Measurements from ENCODE around the gene GATM. TPM values are rescaled to one million over a fixed set of nuclear protein-coding genes. Genes with fewer than 3 reads are reported as not detected.

The GATM gene
- total and polyA plus RNA-seq, 10 of the 15 experiments (the other 5 are each of a cell fraction or from before 2014, with no cell fraction given) = 11.7 to 83.1 (median 38.2) TPM

DNA sequence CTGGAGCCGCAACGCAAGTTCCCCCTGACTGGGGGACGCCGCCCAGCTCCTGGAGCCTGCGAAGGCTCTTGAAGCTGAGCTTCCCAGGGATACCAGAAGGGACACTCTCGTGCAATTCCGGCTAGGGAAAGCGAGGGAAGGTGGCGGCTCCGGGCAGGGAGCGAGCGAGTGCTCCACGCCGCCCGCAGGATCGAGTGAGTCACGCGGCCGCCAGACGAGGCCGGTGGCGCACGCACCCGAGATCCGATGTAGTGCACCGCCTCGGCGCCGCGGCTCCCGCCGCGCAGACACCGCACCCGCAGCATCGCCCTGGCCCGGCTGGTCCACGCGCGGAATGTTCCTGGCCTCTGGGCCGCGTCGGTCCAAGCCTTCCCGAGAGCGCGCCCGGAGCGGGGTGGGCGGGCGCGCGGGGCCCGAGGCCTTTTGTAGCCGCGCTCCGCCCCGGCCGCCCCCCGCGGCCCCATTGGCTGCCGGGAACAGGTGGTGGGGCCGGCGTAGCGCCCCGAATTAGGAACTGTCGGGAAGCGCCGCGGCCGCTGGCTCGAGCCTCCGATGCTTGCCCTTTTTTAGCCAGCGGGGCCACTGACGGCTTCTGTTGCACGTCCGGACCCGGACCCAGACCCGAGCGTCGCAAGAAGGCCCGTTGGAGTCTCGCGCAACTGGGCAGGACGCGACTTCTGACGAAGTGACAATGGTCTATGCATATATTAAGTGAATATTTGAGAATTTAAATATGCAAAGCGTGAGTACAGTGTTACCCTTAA, at the start of gene GATM (continued):
- TF ChIP-seq ELK1 (IDR thresholded peaks at IDR 0.05; ENCODE audit: low read depth, low read length) = no peak
- TF ChIP-seq POU2F2 (IDR thresholded peaks at IDR 0.05; ENCODE audit: borderline replicate concordance, low read depth, low read length) = peak; percentile 94; the same call in 2 of the 3 replicates
- no peak for TF ChIP-seq SMAD1 (IDR thresholded peaks at IDR 0.05; ENCODE audit: low read depth, partially characterized antibody)
- 0 out of 2 replicates have a peak, but pooled peaks have one; percentile 52 for TF ChIP-seq SMAD5 (IDR thresholded peaks at IDR 0.05; ENCODE audit: low read depth)
- no peak for TF ChIP-seq PAX5 (IDR thresholded peaks at IDR 0.05; ENCODE audit: borderline replicate concordance, low read depth, low read length)
- TF ChIP-seq, protein P1, sequence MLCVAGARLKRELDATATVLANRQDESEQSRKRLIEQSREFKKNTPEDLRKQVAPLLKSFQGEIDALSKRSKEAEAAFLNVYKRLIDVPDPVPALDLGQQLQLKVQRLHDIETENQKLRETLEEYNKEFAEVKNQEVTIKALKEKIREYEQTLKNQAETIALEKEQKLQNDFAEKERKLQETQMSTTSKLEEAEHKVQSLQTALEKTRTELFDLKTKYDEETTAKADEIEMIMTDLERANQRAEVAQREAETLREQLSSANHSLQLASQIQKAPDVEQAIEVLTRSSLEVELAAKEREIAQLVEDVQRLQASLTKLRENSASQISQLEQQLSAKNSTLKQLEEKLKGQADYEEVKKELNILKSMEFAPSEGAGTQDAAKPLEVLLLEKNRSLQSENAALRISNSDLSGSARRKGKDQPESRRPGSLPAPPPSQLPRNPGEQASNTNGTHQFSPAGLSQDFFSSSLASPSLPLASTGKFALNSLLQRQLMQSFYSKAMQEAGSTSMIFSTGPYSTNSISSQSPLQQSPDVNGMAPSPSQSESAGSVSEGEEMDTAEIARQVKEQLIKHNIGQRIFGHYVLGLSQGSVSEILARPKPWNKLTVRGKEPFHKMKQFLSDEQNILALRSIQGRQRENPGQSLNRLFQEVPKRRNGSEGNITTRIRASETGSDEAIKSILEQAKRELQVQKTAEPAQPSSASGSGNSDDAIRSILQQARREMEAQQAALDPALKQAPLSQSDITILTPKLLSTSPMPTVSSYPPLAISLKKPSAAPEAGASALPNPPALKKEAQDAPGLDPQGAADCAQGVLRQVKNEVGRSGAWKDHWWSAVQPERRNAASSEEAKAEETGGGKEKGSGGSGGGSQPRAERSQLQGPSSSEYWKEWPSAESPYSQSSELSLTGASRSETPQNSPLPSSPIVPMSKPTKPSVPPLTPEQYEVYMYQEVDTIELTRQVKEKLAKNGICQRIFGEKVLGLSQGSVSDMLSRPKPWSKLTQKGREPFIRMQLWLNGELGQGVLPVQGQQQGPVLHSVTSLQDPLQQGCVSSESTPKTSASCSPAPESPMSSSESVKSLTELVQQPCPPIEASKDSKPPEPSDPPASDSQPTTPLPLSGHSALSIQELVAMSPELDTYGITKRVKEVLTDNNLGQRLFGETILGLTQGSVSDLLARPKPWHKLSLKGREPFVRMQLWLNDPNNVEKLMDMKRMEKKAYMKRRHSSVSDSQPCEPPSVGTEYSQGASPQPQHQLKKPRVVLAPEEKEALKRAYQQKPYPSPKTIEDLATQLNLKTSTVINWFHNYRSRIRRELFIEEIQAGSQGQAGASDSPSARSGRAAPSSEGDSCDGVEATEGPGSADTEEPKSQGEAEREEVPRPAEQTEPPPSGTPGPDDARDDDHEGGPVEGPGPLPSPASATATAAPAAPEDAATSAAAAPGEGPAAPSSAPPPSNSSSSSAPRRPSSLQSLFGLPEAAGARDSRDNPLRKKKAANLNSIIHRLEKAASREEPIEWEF (IDR thresholded peaks at IDR 0.05; ENCODE audit: insufficient replicate concordance, low read depth, low read length) = peak; percentile 29
- TF ChIP-seq MAX (IDR thresholded peaks at IDR 0.05; ENCODE audit: low read depth, low read length) = peak; percentile 75
- TF ChIP-seq POLR2A (IDR thresholded peaks at IDR 0.05; ENCODE audit: low read depth, low read length) = peak; percentile 94
- TF ChIP-seq, protein P2, sequence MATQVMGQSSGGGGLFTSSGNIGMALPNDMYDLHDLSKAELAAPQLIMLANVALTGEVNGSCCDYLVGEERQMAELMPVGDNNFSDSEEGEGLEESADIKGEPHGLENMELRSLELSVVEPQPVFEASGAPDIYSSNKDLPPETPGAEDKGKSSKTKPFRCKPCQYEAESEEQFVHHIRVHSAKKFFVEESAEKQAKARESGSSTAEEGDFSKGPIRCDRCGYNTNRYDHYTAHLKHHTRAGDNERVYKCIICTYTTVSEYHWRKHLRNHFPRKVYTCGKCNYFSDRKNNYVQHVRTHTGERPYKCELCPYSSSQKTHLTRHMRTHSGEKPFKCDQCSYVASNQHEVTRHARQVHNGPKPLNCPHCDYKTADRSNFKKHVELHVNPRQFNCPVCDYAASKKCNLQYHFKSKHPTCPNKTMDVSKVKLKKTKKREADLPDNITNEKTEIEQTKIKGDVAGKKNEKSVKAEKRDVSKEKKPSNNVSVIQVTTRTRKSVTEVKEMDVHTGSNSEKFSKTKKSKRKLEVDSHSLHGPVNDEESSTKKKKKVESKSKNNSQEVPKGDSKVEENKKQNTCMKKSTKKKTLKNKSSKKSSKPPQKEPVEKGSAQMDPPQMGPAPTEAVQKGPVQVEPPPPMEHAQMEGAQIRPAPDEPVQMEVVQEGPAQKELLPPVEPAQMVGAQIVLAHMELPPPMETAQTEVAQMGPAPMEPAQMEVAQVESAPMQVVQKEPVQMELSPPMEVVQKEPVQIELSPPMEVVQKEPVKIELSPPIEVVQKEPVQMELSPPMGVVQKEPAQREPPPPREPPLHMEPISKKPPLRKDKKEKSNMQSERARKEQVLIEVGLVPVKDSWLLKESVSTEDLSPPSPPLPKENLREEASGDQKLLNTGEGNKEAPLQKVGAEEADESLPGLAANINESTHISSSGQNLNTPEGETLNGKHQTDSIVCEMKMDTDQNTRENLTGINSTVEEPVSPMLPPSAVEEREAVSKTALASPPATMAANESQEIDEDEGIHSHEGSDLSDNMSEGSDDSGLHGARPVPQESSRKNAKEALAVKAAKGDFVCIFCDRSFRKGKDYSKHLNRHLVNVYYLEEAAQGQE (IDR thresholded peaks at IDR 0.05; ENCODE audit: low read depth, low read length) = no peak
- TF ChIP-seq ZSCAN29 (IDR thresholded peaks at IDR 0.05) = 0 out of 2 replicates have a peak, but pooled peaks have one; percentile 49
- no peak for TF ChIP-seq SREBF1 (IDR thresholded peaks at IDR 0.05; ENCODE audit: low read length)
- TF ChIP-seq RAD51 (IDR thresholded peaks at IDR 0.05) = peak; percentile 44; the same call in 1 of the 2 replicates
- TF ChIP-seq NR2C1 (IDR thresholded peaks at IDR 0.05) = no peak
- 0 out of 4 replicates have a peak, but pooled peaks of 1 of the 2 experiments have one; percentile 44 for TF ChIP-seq EP300 (IDR thresholded peaks at IDR 0.05; ENCODE audit: borderline replicate concordance in 1 of 2, control insufficient read depth in 1 of 2, low read depth in 2 of 2, low read length in 2 of 2)
- TF ChIP-seq JUNB (IDR thresholded peaks at IDR 0.05) = no peak
- peak; percentile 8 for TF ChIP-seq RELA (IDR thresholded peaks at IDR 0.05; ENCODE audit: borderline replicate concordance, partially characterized antibody)
- TF ChIP-seq NR2F1 (conservative IDR thresholded peaks at IDR 0.05) = peak; percentile 61; the same call in 1 of the 2 replicates
- TF ChIP-seq ESRRA (IDR thresholded peaks at IDR 0.05; ENCODE audit: low read length) = no peak
- no peak for TF ChIP-seq SUPT20H (IDR thresholded peaks at IDR 0.05; ENCODE audit: borderline replicate concordance, control insufficient read depth, low read depth, low read length)
- TF ChIP-seq BHLHE40 (IDR thresholded peaks at IDR 0.05; ENCODE audit: borderline replicate concordance in 1 of 2, low read depth in 2 of 2, low read length in 1 of 2) = peak; percentile 37 to 79; a peak in 2 of 4 replicates

All from GM12878 (cell line).